Suppressor macrophage treated with lipopolysaccharide for 4 hours (primary cell): Measurements from ENCODE around the gene MEF2C.
"Not testable (repeated sequence)": the region's sequence is repeated elsewhere in the genome, so short reads cannot be mapped to it uniquely, and the experiment has no call there.

ENCODE experiments used
- DNase-seq: peaks from one replicate; pipeline ENCODE4 v3.0.0-alpha.2; 2020

MEF2C gene

GRCh38 chr5:88861231-88861630, 21.8 kb downstream of the MEF2C start:
- no peak for DNase-seq

- no peak for DNase-seq
These were observed 22.5 kb downstream of the MEF2C start for GRCh38 chr5:88860501-88860900.

DNA sequence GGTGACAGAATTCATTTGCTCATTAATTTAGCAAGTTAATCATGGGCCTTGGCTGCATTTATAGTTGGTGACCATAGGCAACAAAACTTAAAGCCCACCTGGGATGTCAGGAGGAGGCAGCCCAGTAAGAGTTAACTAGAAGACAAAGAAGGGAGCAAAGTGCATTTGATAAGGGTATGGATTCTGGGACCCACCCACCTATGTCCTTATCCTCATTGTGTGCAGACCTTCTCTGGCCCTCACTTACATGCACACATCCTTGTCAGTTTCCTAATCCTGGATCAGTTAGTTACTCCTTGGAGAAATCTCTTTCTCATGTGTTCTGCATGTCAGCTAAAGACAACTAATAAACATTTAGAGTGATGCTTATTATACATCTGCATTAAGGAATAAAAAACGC, 24.6 kb downstream of the MEF2C start:
- no peak for DNase-seq

- not testable (repeated sequence) for DNase-seq
These were observed 26.6 kb downstream of the MEF2C start for GRCh38 chr5:88856381-88856780.

DNA sequence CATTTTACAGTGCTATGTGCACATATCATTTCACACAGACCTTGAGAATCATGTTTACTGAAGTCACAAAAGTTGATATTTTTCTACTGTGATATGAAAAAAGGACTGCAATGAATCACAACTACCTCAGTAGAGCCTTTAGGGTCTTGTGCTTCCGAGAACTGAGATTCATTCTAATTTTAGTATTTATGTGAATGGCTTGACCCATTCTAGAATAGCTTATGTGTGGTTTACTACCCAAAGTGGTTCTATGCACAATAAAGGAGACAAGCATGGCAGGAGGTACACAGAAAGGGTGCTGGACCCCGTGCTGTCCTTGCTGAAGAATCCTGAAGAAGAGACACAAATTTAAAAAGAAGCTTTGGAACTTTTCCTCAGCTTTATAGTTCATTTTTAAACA, 28.2 kb downstream of the MEF2C start:
- DNase-seq = no peak

GRCh38 chr5:88847420-88847819, 35.6 kb downstream of the MEF2C start:
- peak; percentile 32 for DNase-seq

DNA sequence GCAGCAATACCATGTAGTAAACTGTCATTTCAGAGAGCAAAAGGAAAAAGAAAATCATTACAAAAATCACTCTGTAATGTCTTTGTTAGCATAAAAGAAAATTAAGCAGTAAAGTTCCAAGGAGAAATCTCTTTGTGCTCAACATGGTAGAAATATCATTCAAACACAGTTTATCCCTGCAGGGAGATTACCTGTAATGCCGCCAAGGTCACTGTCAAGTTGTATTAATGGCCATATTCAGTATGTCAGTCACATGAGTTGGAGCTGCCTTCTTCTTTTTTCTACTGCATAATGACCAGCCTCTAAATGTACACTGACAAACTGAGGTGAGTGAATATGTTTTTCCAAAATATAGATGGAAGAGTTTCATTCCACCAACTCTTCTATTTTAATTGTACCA, 36.5 kb downstream of the MEF2C start:
- DNase-seq = no peak

DNA sequence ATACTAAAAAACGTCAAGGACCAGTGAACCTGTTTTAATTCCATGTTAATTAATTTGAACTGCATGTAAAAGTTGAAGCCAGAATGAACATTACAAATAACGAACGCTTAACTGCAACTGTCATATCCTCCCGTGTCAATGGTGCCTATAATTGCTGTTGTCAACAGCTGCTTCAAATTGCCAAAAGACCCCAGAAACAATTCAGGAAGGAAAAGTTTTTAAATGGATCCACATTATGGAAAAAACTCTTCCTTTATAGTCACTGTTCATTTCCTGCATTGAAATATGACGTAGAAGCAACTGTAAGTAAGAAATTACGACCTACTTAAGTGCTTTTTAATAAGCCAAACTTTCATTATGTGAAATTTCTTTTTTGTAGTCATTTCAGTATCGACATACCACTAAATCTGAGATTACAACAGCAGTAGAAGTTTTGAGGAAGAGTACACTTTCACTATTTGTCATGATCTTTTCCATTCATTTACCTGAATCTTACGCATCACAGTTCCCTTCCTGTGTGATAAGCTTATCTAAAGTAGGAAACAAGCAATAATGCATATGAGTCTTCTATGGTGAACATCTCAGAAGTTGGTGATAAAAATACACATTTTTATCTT, 37.8 kb downstream of the MEF2C start:
- peak; percentile 46 for DNase-seq

- no peak for DNase-seq
These were observed 40.2 kb downstream of the MEF2C start for GRCh38 chr5:88842784-88843183.

DNA sequence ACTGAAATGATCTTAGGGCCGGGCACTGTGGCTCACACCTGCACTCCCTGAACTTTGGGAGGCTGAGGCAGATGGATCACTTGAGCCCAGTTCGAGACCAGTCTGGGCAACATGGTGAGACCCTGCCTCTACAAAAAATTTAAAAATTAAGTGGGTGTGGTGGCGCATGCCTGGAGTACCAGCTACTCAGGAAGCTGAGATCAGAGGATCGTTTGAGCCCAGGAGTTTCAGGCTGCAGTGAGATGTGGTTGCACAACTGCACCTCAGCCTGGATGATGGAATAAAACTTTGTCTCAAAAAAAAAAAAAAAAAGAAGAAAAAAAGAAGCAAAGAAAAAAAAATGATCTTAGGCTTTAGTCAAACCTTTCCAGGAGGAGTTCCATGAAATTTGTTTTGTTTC, 41.8 kb downstream of the MEF2C start:
- DNase-seq = no peak

DNA sequence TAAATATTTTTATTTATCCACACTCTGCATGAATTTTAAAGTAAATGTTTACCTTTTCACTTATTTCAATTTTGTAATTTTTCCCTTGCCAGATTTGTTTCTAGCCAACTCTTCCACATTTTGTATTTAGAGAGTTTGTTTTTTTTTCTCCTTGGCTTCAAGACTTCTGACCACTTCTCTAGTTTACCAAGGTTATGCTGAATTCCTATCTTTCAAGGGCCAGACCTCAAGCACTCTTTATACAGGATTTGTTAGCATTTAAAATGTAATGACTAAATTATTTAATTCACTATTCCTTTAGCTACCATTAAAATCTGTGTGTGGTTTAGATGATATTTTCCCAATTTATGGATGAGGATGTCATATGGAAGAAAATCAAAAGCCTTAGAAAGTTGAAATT, 42.5 kb downstream of the MEF2C start:
- no peak for DNase-seq

GRCh38 chr5:88839238-88839637, 43.7 kb downstream of the MEF2C start:
- DNase-seq = no peak

DNA sequence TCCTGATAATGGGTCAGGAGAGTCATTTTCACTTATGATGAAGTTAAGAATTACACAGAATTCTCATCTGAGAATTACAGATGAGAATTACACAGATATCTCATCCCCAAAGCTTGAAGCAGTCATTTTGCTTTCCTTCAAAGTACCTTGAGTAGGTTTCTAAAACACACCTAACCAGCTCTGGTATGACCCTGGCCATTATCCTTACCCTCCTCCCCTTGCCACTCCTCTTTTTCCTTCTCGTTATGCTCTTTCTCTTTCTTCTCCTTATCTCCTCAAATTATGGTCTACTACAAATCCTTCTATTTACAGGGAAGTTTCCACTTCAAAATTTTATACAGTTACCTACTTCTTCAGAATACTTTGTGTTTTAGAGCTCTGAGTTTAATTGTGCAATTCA, 44.5 kb downstream of the MEF2C start:
- no peak for DNase-seq

GRCh38 chr5:88837817-88838216, 45.2 kb downstream of the MEF2C start:
- no peak for DNase-seq

GRCh38 chr5:88837222-88837621, 45.8 kb downstream of the MEF2C start:
- DNase-seq = no peak

GRCh38 chr5:88836195-88836838, 46.7 kb downstream of the MEF2C start:
- no peak for DNase-seq

GRCh38 chr5:88834499-88834898, 48.5 kb downstream of the MEF2C start:
- no peak for DNase-seq

GRCh38 chr5:88834131-88834462, 48.9 kb downstream of the MEF2C start:
- no peak for DNase-seq

DNA sequence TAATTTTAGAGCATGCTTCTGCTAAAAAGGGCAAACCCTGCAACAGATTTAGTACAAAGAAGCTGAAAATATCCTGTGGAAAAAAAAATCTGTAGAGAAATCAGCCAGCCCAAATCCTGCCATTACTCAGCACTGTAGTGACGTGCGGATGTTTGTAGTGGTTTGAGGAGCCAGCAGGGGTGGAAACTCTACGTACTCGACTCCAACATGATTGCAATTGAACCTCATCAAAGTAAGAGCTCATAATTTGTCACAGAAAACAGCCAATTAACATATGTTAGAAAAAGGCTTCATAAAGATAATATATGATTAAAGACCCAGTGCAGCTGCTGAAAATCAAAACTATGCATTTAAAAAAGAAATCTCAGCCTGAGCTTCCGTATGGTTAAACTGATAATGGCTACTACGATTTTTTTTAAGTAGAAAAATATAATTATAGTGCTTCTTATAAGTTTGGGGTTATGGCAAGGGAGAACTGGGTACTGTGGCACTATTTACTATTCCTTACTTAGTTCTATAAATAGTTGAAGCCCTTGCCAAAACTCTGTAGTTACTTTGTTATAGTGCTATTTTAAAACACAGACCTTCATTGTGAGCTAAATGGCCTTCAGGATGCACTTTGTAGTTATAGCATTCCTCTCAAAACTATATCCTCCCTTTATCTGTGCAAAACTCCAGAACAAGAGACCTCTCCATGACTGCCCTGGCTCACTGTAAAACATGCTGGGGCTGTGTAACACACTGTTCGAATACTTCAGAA, 49.4 kb downstream of the MEF2C start:
- peak; percentile 61 for DNase-seq

GRCh38 chr5:88831816-88832215, 51.2 kb downstream of the MEF2C start:
- no peak for DNase-seq

GRCh38 chr5:88830567-88830966, 52.4 kb downstream of the MEF2C start:
- no peak for DNase-seq

- DNase-seq = no peak
These were observed 53.2 kb downstream of the MEF2C start for GRCh38 chr5:88829775-88830174.

DNA sequence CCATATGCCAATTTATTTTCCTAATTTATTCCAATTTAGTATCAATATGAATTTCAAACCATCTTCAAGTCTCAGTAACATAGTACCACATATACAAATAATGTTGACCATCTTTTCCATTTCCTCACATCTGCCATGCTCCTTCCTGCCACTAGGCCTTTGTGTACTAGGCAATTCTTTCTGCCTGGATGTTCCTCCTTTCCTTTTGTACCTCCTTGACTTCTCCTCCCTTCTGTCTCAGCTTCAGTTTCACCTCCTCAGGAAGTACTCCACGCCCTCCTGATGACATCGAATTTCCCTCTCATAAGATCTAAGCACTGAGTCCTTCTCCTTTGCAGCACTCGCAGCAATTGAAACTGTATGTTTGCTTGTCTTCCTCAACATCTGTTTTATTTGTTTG, 53.9 kb downstream of the MEF2C start:
- peak; percentile 91 for DNase-seq

- peak; percentile 46 for DNase-seq
These were observed 55.0 kb downstream of the MEF2C start for GRCh38 chr5:88827997-88828396.
